Measurements from ENCODE around the gene MCM9.

The MCM9 gene

GRCh38 chr6:118970866-118971265, 35.9 kb upstream of the MCM9 start:
- Histone ChIP-seq H3K9ac (ENCODE audit: insufficient read length, low read depth) (no peak overlapping the region), H3K36me3 (ENCODE audit: insufficient read depth, insufficient read length, low read length) (no peaks in the 10 kb centered on the region), H3K4me1 (ENCODE audit: insufficient read depth, insufficient read length) (no peaks in the 10 kb centered on the region), H3K4me3 (ENCODE audit: insufficient read length, low read depth) (no peak overlapping the region), H3K9me3 (ENCODE audit: insufficient read depth, low read length) (no peaks in the 10 kb centered on the region), H3K27me3 (ENCODE audit: insufficient read depth, insufficient read length) (no peaks in the 10 kb centered on the region)
- no peak for DNase-seq (ENCODE audit: low read depth, low spot score)
- TF ChIP-seq YY1 (IDR thresholded peaks at IDR 0.05; ENCODE audit: insufficient read depth, insufficient read length) (no peak), SUZ12 (IDR thresholded peaks at IDR 0.05; ENCODE audit: extremely low read depth, insufficient read depth, insufficient read length) (no peak), ZNF274 (IDR thresholded peaks at IDR 0.05; ENCODE audit: low read depth, low read length) (no peak)

DNA sequence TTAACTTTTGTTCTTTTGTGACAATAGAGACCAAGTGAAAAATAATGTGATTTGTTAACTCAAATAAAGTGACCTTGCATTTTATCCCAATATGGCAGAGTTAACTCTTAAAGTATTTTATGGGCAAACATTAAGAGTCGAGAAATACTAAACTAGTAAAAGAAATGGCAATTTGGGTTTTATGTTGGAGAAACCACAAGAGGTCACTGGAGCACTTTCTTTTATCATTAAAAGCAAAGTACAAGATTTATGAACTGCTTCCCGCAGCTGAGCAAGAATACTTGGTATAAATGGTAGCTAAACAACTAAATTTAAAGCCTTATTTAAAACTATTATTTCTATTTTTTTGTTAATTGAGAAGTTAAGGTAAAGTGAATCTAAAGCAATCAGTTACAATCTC, 33.5 kb upstream of the MCM9 start:
- H3K9ac ChIP-seq (ENCODE audit: insufficient read length, low read depth), result no peak overlapping the region
- DNase-seq (ENCODE audit: low read depth, low spot score), result no peak
- H3K4me1 ChIP-seq (ENCODE audit: insufficient read depth, insufficient read length), result no peaks in the 10 kb centered on the region
- no peak for TF ChIP-seq YY1 (IDR thresholded peaks at IDR 0.05; ENCODE audit: insufficient read depth, insufficient read length)
- TF ChIP-seq SUZ12 (IDR thresholded peaks at IDR 0.05; ENCODE audit: extremely low read depth, insufficient read depth, insufficient read length), result no peak
- TF ChIP-seq ZNF274 (IDR thresholded peaks at IDR 0.05; ENCODE audit: low read depth, low read length), result no peak
- no peak overlapping the region for H3K4me3 ChIP-seq (ENCODE audit: insufficient read length, low read depth)
- no peaks in the 10 kb centered on the region for H3K9me3 ChIP-seq (ENCODE audit: insufficient read depth, low read length)
- no peaks in the 10 kb centered on the region for H3K27me3 ChIP-seq (ENCODE audit: insufficient read depth, insufficient read length)
- no peaks in the 10 kb centered on the region for H3K36me3 ChIP-seq (ENCODE audit: insufficient read depth, insufficient read length, low read length)

GRCh38 chr6:118967239-118967638, 32.3 kb upstream of the MCM9 start:
- Histone ChIP-seq H3K9ac (ENCODE audit: insufficient read length, low read depth) (no peak overlapping the region), H3K9me3 (ENCODE audit: insufficient read depth, low read length) (no peaks in the 10 kb centered on the region), H3K4me1 (ENCODE audit: insufficient read depth, insufficient read length) (no peaks in the 10 kb centered on the region), H3K27me3 (ENCODE audit: insufficient read depth, insufficient read length) (no peaks in the 10 kb centered on the region), H3K36me3 (ENCODE audit: insufficient read depth, insufficient read length, low read length) (no peaks in the 10 kb centered on the region), H3K4me3 (ENCODE audit: insufficient read length, low read depth) (no peak overlapping the region)
- no peak for DNase-seq (ENCODE audit: low read depth, low spot score)
- no peak for TF ChIP-seq YY1 (IDR thresholded peaks at IDR 0.05; ENCODE audit: insufficient read depth, insufficient read length)
- no peak for TF ChIP-seq SUZ12 (IDR thresholded peaks at IDR 0.05; ENCODE audit: extremely low read depth, insufficient read depth, insufficient read length)

GRCh38 chr6:118965843-118966370, 30.9 kb upstream of the MCM9 start:
- Histone ChIP-seq H3K36me3 (ENCODE audit: insufficient read depth, insufficient read length, low read length) (no peaks in the 10 kb centered on the region), H3K9ac (ENCODE audit: insufficient read length, low read depth) (no peak overlapping the region), H3K4me1 (ENCODE audit: insufficient read depth, insufficient read length) (no peaks in the 10 kb centered on the region), H3K9me3 (ENCODE audit: insufficient read depth, low read length) (no peaks in the 10 kb centered on the region), H3K27me3 (ENCODE audit: insufficient read depth, insufficient read length) (no peaks in the 10 kb centered on the region), H3K4me3 (ENCODE audit: insufficient read length, low read depth) (no peak overlapping the region)
- DNase-seq (ENCODE audit: low read depth, low spot score), result no peak
- no peak for TF ChIP-seq SUZ12 (IDR thresholded peaks at IDR 0.05; ENCODE audit: extremely low read depth, insufficient read depth, insufficient read length)
- no peak for TF ChIP-seq YY1 (IDR thresholded peaks at IDR 0.05; ENCODE audit: insufficient read depth, insufficient read length)
- no peak for TF ChIP-seq ZNF274 (IDR thresholded peaks at IDR 0.05; ENCODE audit: low read depth, low read length)

GRCh38 chr6:118965371-118965770, 30.4 kb upstream of the MCM9 start:
- Histone ChIP-seq H3K4me1 (ENCODE audit: insufficient read depth, insufficient read length) (no peaks in the 10 kb centered on the region), H3K27me3 (ENCODE audit: insufficient read depth, insufficient read length) (no peaks in the 10 kb centered on the region), H3K9ac (ENCODE audit: insufficient read length, low read depth) (no peak overlapping the region), H3K4me3 (ENCODE audit: insufficient read length, low read depth) (no peak overlapping the region), H3K36me3 (ENCODE audit: insufficient read depth, insufficient read length, low read length) (no peaks in the 10 kb centered on the region), H3K9me3 (ENCODE audit: insufficient read depth, low read length) (no peaks in the 10 kb centered on the region)
- TF ChIP-seq SUZ12 (IDR thresholded peaks at IDR 0.05; ENCODE audit: extremely low read depth, insufficient read depth, insufficient read length) (no peak), YY1 (IDR thresholded peaks at IDR 0.05; ENCODE audit: insufficient read depth, insufficient read length) (no peak), ZNF274 (IDR thresholded peaks at IDR 0.05; ENCODE audit: low read depth, low read length) (no peak)
- DNase-seq (ENCODE audit: low read depth, low spot score), result no peak

GRCh38 chr6:118963003-118963402, 28.0 kb upstream of the MCM9 start:
- DNase-seq (ENCODE audit: low read depth, low spot score), result no peak
- Histone ChIP-seq H3K4me3 (ENCODE audit: insufficient read length, low read depth) (no peak overlapping the region), H3K27me3 (ENCODE audit: insufficient read depth, insufficient read length) (no peaks in the 10 kb centered on the region), H3K36me3 (ENCODE audit: insufficient read depth, insufficient read length, low read length) (no peaks in the 10 kb centered on the region), H3K4me1 (ENCODE audit: insufficient read depth, insufficient read length) (no peaks in the 10 kb centered on the region), H3K9ac (ENCODE audit: insufficient read length, low read depth) (no peak overlapping the region), H3K9me3 (ENCODE audit: insufficient read depth, low read length) (no peaks in the 10 kb centered on the region)
- TF ChIP-seq YY1 (IDR thresholded peaks at IDR 0.05; ENCODE audit: insufficient read depth, insufficient read length) (no peak), SUZ12 (IDR thresholded peaks at IDR 0.05; ENCODE audit: extremely low read depth, insufficient read depth, insufficient read length) (no peak), ZNF274 (IDR thresholded peaks at IDR 0.05; ENCODE audit: low read depth, low read length) (no peak)

DNA sequence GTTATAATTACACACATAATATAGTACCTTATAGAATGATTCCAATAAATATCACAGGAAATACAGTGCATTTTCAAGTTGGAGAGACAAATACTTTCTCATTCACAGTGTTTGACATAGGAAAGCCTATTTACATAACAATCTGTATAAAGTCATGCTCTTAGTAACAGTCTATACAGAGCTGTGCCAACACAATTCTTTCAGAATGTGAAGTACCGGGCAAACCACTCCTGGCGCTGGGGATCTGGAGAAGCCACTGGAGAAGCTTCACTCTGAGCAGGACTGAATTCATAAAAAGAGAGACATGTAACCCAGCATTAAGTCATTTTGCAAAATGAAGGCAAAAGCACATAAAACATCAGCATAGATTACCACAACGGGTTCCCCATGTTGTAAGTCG, 24.9 kb upstream of the MCM9 start:
- Histone ChIP-seq H3K4me1 (ENCODE audit: insufficient read depth, insufficient read length) (no peaks in the 10 kb centered on the region), H3K36me3 (ENCODE audit: insufficient read depth, insufficient read length, low read length) (no peaks in the 10 kb centered on the region), H3K27me3 (ENCODE audit: insufficient read depth, insufficient read length) (no peaks in the 10 kb centered on the region), H3K4me3 (ENCODE audit: insufficient read length, low read depth) (no peak overlapping the region), H3K9me3 (ENCODE audit: insufficient read depth, low read length) (no peaks in the 10 kb centered on the region), H3K9ac (ENCODE audit: insufficient read length, low read depth) (no peak overlapping the region)
- TF ChIP-seq ZNF274 (IDR thresholded peaks at IDR 0.05; ENCODE audit: low read depth, low read length) (no peak), YY1 (IDR thresholded peaks at IDR 0.05; ENCODE audit: insufficient read depth, insufficient read length) (no peak), SUZ12 (IDR thresholded peaks at IDR 0.05; ENCODE audit: extremely low read depth, insufficient read depth, insufficient read length) (no peak)
- DNase-seq (ENCODE audit: low read depth, low spot score), result no peak
